Fibroblast of lung (primary cell): ENCODE results near the gene PDZRN4. TPM values are rescaled to one million over a fixed set of nuclear protein-coding genes. Genes with fewer than 3 reads are reported as not detected.

ENCODE experiments used
- DNase-seq, 2 donors: peaks; one replicate each; pipeline versions ENCODE4 v3.0.0 to v3.0.0-alpha.2; 2010; ENCODE audit warnings: low read depth in 2 of 2
- H2AFZ ChIP-seq: 2 replicates; pipeline ENCODE4 v1.5.1; 2012; ENCODE audit warnings: low read length, control low read depth, inconsistent platforms
- H3K27ac ChIP-seq: 2 replicates; pipeline ENCODE4 v1.5.1; 2011; ENCODE audit warnings: low read length, control low read depth; ENCODE audit not compliant: insufficient read depth
- H3K27me3 ChIP-seq: 2 replicates; pipeline ENCODE4 v1.5.1; 2011; ENCODE audit warnings: mild to moderate bottlenecking, low read length; ENCODE audit not compliant: control insufficient read depth, insufficient read depth
- H3K36me3 ChIP-seq: 2 replicates; pipeline ENCODE4 v1.5.1; 2011; ENCODE audit warnings: low read length; ENCODE audit not compliant: control insufficient read depth, insufficient read depth
- H3K4me1 ChIP-seq: 2 replicates; pipeline ENCODE4 v1.5.1; 2011; ENCODE audit warnings: low read length; ENCODE audit not compliant: control insufficient read depth, insufficient read depth; ENCODE audit errors: extremely low read depth
- H3K4me2 ChIP-seq: 2 replicates; pipeline ENCODE4 v1.5.1; 2011; ENCODE audit warnings: low read length, control low read depth; ENCODE audit not compliant: insufficient read depth; ENCODE audit errors: extremely low read depth
- H3K4me3 ChIP-seq, 4 experiments: fragments of 200-600 bp in 1 of 4; sonication (generic) in 1 of 4; replicated peaks in 1 of 4; 2 replicates each; pipeline ENCODE4 v1.5.1; 2011 to 2016; ENCODE audit warnings: low read length in 4 of 4, low read depth in 3 of 4, mild to moderate bottlenecking in 3 of 4, control low read depth in 2 of 4, inconsistent platforms in 1 of 4, mixed read lengths in 1 of 4; ENCODE audit not compliant: insufficient read depth in 1 of 4; ENCODE audit errors: control extremely low read depth in 1 of 4
- H3K79me2 ChIP-seq: 2 replicates; pipeline ENCODE4 v1.5.1; 2012; ENCODE audit warnings: mild to moderate bottlenecking, low read length, inconsistent platforms; ENCODE audit not compliant: control insufficient read depth, insufficient read depth
- H3K9ac ChIP-seq: 2 replicates; pipeline ENCODE4 v1.5.1; 2011; ENCODE audit warnings: mild to moderate bottlenecking, low read length, control low read depth; ENCODE audit not compliant: insufficient read depth
- H3K9me3 ChIP-seq: 2 replicates; pipeline ENCODE4 v1.5.1; 2012; ENCODE audit warnings: low read depth, low read length; ENCODE audit not compliant: control insufficient read depth, insufficient read depth
- H4K20me1 ChIP-seq: 2 replicates; pipeline ENCODE4 v1.5.1; 2011; ENCODE audit warnings: low read length; ENCODE audit not compliant: control insufficient read depth, insufficient read depth; ENCODE audit errors: extremely low read depth
- CTCF ChIP-seq, 2 donors: IDR thresholded peaks in 1 of 2; conservative IDR thresholded peaks in 1 of 2; 1 replicate in 1 of 2; 2 replicates in 1 of 2; pipeline ENCODE4 v1.5.1; 2011 to 2012; ENCODE audit warnings: low read length in 2 of 2, control low read depth in 1 of 2, inconsistent platforms in 1 of 2, low read depth in 1 of 2, mild to moderate bottlenecking in 1 of 2
- EZH2 ChIP-seq: IDR thresholded peaks from 2 replicates; pipeline ENCODE4 v1.5.1; 2012; ENCODE audit warnings: low read length, control low read depth, mild to moderate bottlenecking; ENCODE audit errors: missing control alignments
- polyA plus RNA-seq, 2 donors: library from polyadenylated mRNA; depleted of rRNA in 1 of 2; stranded (reverse) in 1 of 2; unstranded in 1 of 2; fragments of >200 nt; gene quantifications; 2 replicates each; pipeline ENCODE4 v1.2.1, GENCODE V29; 2011 to 2012; ENCODE audit warnings: missing spikeins in 1 of 2
- total RNA-seq: library from RNA; depleted of rRNA; stranded (reverse); fragments of >200 nt; gene quantifications from 2 replicates; pipeline ENCODE4 v1.2.1, GENCODE V29; 2014

Gene PDZRN4
- total and polyA plus RNA-seq, 2 donors (not counting 1 experiment from before 2014, with no cell fraction given): not detected

GRCh38 chr12:41515953-41516352, 327.8 kb downstream of the PDZRN4 start:
- Histone ChIP-seq H3K27me3 (no peaks in the 10 kb centered on the region), H3K9ac (no peak overlapping the region), H4K20me1 (no peaks in the 10 kb centered on the region), H2AFZ (no peak overlapping the region), H3K4me2 (no peak overlapping the region), H3K4me1 (no peaks in the 10 kb centered on the region), H3K9me3 (no peaks in the 10 kb centered on the region), H3K79me2 (no peaks in the 10 kb centered on the region), H3K27ac (no peak overlapping the region), H3K4me3 (no peak overlapping the region), H3K36me3 (no peaks in the 10 kb centered on the region)
- no peak for DNase-seq
- TF ChIP-seq CTCF (conservative IDR thresholded peaks at IDR 0.05 in 1 of 2, IDR thresholded peaks at IDR 0.05 in 1 of 2; ENCODE audit: low read depth in 1 of 2, low read length in 2 of 2): no peak
- no peak for TF ChIP-seq EZH2

GRCh38 chr12:41520869-41521268, 332.7 kb downstream of the PDZRN4 start:
- H4K20me1 ChIP-seq: no peaks in the 10 kb centered on the region
- no peaks in the 10 kb centered on the region for H3K9me3 ChIP-seq
- TF ChIP-seq EZH2 (no peak), CTCF (conservative IDR thresholded peaks at IDR 0.05 in 1 of 2, IDR thresholded peaks at IDR 0.05 in 1 of 2; ENCODE audit: low read depth in 1 of 2, low read length in 2 of 2) (no peak)
- no peak overlapping the region for H3K9ac ChIP-seq
- H2AFZ ChIP-seq: no peak overlapping the region
- H3K4me2 ChIP-seq: no peak overlapping the region
- DNase-seq: no peak
- H3K79me2 ChIP-seq: no peaks in the 10 kb centered on the region
- H3K36me3 ChIP-seq: no peaks in the 10 kb centered on the region
- H3K27me3 ChIP-seq: no peaks in the 10 kb centered on the region
- H3K4me3 ChIP-seq: no peak overlapping the region
- peaks cover 2% of the 10 kb centered on the region for H3K4me1 ChIP-seq
- H3K27ac ChIP-seq: no peak overlapping the region

GRCh38 chr12:41521872-41522379, 333.8 kb downstream of the PDZRN4 start:
- Histone ChIP-seq H3K9ac (peak overlapping the region; percentile 13), H3K36me3 (no peaks in the 10 kb centered on the region)

More at GRCh38 chr12:41521872-41522379, 333.8 kb downstream of the PDZRN4 start:
- H3K4me3 ChIP-seq: peak overlapping the region; percentile 5 to 29 (median 21)
- no peaks in the 10 kb centered on the region for H3K79me2 ChIP-seq
- H3K4me2 ChIP-seq: peak overlapping the region; percentile 75
- H3K27ac ChIP-seq: peak overlapping the region; percentile 32
- no peaks in the 10 kb centered on the region for H3K9me3 ChIP-seq
- no peaks in the 10 kb centered on the region for H3K27me3 ChIP-seq
- peaks cover 2% of the 10 kb centered on the region for H3K4me1 ChIP-seq
- H4K20me1 ChIP-seq: no peaks in the 10 kb centered on the region
- TF ChIP-seq CTCF (conservative IDR thresholded peaks at IDR 0.05 in 1 of 2, IDR thresholded peaks at IDR 0.05 in 1 of 2; ENCODE audit: low read depth in 1 of 2, low read length in 2 of 2): no peak
- TF ChIP-seq EZH2: no peak
- peak; percentile 89 to 95 for DNase-seq
- H2AFZ ChIP-seq: peak overlapping the region; percentile 22
